HFF-Myc (cell line): ENCODE data around the gene LDLRAD4.

Experiments
- DNase-seq: peaks from one replicate; pipeline ENCODE4 v3.0.0-alpha.2; 2011; ENCODE audit warnings: low read depth; ENCODE audit errors: extremely low read depth
- H3K4me3 ChIP-seq: replicated peaks from 2 replicates; pipeline ENCODE4 v1.5.1; 2011; ENCODE audit warnings: low read depth, mild to moderate bottlenecking, control low read depth, low read length
- CTCF ChIP-seq: IDR thresholded peaks from 2 replicates; pipeline ENCODE4 v1.5.1; 2012; ENCODE audit warnings: mild to moderate bottlenecking, low read depth, low read length, control low read depth; ENCODE audit errors: missing control alignments

Gene LDLRAD4

GRCh38 chr18:13363359-13363758 is 144.8 kb downstream of the LDLRAD4 start:
- no peak for DNase-seq
- no peak overlapping the region for H3K4me3 ChIP-seq
- TF ChIP-seq CTCF: no peak

GRCh38 chr18:13364721-13365205 is 146.2 kb downstream of the LDLRAD4 start:
- H3K4me3 ChIP-seq: no peak overlapping the region
- DNase-seq: no peak
- TF ChIP-seq CTCF: no peak

GRCh38 chr18:13366131-13366530 is 147.6 kb downstream of the LDLRAD4 start:
- DNase-seq: no peak
- TF ChIP-seq CTCF: no peak
- no peak overlapping the region for H3K4me3 ChIP-seq

- no peak for DNase-seq
- no peak for TF ChIP-seq CTCF
- H3K4me3 ChIP-seq: no peak overlapping the region
Measured at GRCh38 chr18:13366541-13366940, 148.0 kb downstream of the LDLRAD4 start.

GRCh38 chr18:13366962-13367892 is 148.7 kb downstream of the LDLRAD4 start:
- no peak for TF ChIP-seq CTCF
- H3K4me3 ChIP-seq: no peak overlapping the region
- DNase-seq: no peak

GRCh38 chr18:13368080-13368813 is 149.7 kb downstream of the LDLRAD4 start:
- TF ChIP-seq CTCF: no peak
- no peak overlapping the region for H3K4me3 ChIP-seq
- no peak for DNase-seq
